ENCODE results near the gene RASSF10.

The RASSF10 gene

DNA sequence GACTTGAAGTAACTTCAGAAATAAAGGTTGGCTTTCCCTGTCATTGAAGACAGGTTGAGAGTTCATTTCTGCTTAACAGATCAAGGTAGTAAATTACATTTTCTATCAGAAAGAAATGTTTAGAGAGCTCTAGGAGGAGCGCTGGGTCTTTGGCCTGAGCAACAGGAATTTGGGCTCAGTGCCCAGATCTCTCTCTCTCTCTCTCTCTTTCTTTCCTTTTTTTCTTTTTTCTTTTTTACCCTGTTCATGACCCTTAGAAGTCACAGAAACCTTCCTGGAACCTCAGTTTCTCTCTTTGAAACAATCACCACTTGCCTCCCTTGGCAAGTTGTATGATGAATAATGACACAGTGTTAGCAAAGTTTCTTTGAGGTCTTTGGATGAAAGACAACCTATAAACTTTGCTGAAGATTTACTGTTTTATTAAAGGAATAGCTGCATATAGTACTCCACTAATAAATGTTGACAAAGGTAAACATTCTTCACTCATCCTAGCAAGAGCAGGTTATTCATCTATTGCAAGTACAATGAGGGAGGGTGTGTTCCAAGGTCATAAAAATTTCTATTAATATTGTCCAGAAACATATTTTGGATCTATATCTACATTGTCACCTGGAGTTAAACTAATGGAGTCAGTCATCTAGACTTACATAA is 35.5 kb upstream of the RASSF10 start:
- Histone ChIP-seq H3K27me3 (ENCODE audit: insufficient read depth, low read length) (peaks cover 65% of the 10 kb centered on the region), H3K4me1 (ENCODE audit: control insufficient read depth, insufficient read depth, low read length, unreplicated experiment) (no peaks in the 10 kb centered on the region)

DNA sequence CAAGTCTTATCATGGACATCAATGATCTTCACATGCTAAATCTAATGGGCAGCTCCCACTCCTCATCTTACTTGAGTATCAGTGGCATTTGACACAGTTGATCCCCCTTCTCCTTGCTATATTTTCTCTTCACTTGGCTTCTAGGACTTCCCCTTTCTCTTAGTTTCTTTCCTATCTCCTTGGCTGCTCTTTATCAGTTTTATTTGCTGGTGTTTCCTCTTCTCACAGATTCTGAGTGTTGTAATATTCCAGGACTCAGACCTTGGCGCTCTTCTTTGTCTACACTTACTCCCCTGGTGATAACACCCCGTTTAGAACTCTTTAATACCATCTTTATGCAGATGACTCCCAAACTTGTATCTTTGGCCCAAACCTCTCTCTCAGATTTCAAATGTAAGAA is 33.9 kb upstream of the RASSF10 start:
- Histone ChIP-seq H3K4me3 (ENCODE audit: low read depth, low read length) (no peak overlapping the region), H3K27me3 (ENCODE audit: insufficient read depth, low read length) (peaks cover 74% of the 10 kb centered on the region), H3K79me2 (ENCODE audit: control insufficient read depth, insufficient read depth, low read length, unreplicated experiment) (no peaks in the 10 kb centered on the region), H2AFZ (ENCODE audit: low read length, unreplicated experiment) (no peak overlapping the region), H3K4me1 (ENCODE audit: control insufficient read depth, insufficient read depth, low read length, unreplicated experiment) (no peaks in the 10 kb centered on the region), H3K36me3 (ENCODE audit: insufficient read depth, low read length) (no peaks in the 10 kb centered on the region), H3K27ac (ENCODE audit: low read depth, low read length) (no peak overlapping the region)

More for the DNA sequence above, 35.5 kb upstream of the RASSF10 start:
- H3K4me3 ChIP-seq (ENCODE audit: low read depth, low read length) = no peak overlapping the region
- no peak overlapping the region for H2AFZ ChIP-seq (ENCODE audit: low read length, unreplicated experiment)
- no peak overlapping the region for H3K27ac ChIP-seq (ENCODE audit: low read depth, low read length)
- H3K36me3 ChIP-seq (ENCODE audit: insufficient read depth, low read length) = no peaks in the 10 kb centered on the region
- H3K79me2 ChIP-seq (ENCODE audit: control insufficient read depth, insufficient read depth, low read length, unreplicated experiment) = no peaks in the 10 kb centered on the region

DNA sequence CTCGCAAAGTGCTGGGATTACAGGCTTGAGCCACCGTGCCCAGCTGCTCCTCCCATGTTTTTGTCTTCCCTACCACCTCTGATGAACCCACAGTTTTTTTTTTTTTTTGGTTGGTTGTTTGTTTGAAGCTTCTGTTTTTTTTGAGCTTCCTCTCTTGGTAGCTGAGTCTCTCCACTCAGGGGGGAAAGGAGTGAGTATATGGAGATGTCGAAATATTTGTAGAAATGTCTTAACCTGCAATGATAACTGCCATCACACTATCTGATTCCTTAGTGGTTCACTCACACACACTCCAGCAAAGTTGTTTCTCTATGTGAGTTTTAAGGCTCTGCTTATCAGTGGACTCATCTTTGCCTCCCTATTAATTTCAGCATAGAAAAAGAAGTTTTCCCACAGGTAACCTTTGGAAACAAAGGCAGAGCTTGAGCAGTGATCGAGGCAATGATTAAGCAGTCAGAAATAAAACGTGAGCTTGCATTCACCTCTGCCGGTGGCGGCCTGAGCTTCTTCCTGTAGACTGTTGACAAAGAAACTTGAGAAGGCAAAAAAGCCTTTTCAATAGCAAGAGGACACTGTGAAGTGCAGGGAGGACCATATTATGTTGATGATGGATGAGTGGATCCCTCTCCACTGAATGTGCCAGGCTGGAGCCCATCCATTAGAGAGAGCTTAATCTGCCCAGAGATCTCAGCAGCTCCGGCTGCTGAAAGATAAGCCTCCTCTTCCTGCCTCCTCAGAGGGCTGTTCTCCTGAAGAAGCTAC is 29.0 kb upstream of the RASSF10 start:
- no peaks in the 10 kb centered on the region for H3K4me1 ChIP-seq (ENCODE audit: control insufficient read depth, insufficient read depth, low read length, unreplicated experiment)
- H3K36me3 ChIP-seq (ENCODE audit: insufficient read depth, low read length) = no peaks in the 10 kb centered on the region
- H2AFZ ChIP-seq (ENCODE audit: low read length, unreplicated experiment) = no peak overlapping the region
- H3K4me3 ChIP-seq (ENCODE audit: low read depth, low read length) = no peak overlapping the region
- peaks cover 76% of the 10 kb centered on the region for H3K27me3 ChIP-seq (ENCODE audit: insufficient read depth, low read length)
- H3K79me2 ChIP-seq (ENCODE audit: control insufficient read depth, insufficient read depth, low read length, unreplicated experiment) = no peaks in the 10 kb centered on the region
- H3K27ac ChIP-seq (ENCODE audit: low read depth, low read length) = no peak overlapping the region

DNA sequence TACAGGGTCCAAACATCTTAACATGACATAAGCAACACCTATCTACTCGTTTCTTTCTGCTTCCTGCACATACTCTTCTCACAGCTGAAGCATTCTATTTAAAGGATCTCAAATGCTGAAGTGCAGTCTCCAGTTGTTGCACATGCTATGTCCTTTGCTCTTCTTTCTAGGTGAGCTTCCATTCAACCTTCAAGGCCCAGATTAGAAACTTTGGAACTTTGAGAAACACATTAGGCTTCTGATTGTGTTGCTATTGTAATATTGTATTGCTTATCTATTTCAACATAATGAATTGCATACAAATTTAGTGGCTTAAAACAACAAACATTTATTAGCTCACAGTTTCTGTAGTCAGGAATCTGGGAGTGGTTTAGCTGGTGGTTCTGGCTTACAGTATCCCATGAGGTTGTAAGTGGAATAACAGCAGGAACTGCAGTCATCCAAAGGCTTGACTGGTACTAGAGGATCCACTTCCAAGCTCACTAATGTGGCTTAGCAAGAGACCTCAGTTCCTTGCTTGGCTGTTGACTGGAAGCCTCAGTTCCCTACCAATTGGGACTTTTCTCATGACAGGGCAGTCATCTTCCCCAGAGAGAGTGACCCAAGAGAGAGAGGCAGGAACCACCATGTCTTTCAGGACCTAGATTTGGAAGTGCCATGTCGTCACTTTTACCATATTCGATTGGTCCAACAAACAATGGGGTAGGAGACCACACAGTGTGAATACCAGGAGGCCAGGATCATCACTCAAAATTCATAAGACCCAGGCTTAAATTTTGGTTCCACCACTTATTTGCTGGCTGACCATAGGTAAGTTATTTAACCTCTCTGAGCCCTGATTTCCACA is 27.2 kb upstream of the RASSF10 start:
- Histone ChIP-seq H3K4me3 (ENCODE audit: low read depth, low read length) (no peak overlapping the region), H3K27me3 (ENCODE audit: insufficient read depth, low read length) (peaks cover 75% of the 10 kb centered on the region), H3K4me1 (ENCODE audit: control insufficient read depth, insufficient read depth, low read length, unreplicated experiment) (no peaks in the 10 kb centered on the region), H3K79me2 (ENCODE audit: control insufficient read depth, insufficient read depth, low read length, unreplicated experiment) (no peaks in the 10 kb centered on the region), H2AFZ (ENCODE audit: low read length, unreplicated experiment) (no peak overlapping the region), H3K27ac (ENCODE audit: low read depth, low read length) (no peak overlapping the region), H3K36me3 (ENCODE audit: insufficient read depth, low read length) (no peaks in the 10 kb centered on the region)

- no peaks in the 10 kb centered on the region for H3K4me1 ChIP-seq (ENCODE audit: control insufficient read depth, insufficient read depth, low read length, unreplicated experiment)
- no peaks in the 10 kb centered on the region for H3K36me3 ChIP-seq (ENCODE audit: insufficient read depth, low read length)
- H3K4me3 ChIP-seq (ENCODE audit: low read depth, low read length) = no peak overlapping the region
- no peak overlapping the region for H2AFZ ChIP-seq (ENCODE audit: low read length, unreplicated experiment)
- H3K79me2 ChIP-seq (ENCODE audit: control insufficient read depth, insufficient read depth, low read length, unreplicated experiment) = no peaks in the 10 kb centered on the region
- H3K27ac ChIP-seq (ENCODE audit: low read depth, low read length) = no peak overlapping the region
- peaks cover 67% of the 10 kb centered on the region for H3K27me3 ChIP-seq (ENCODE audit: insufficient read depth, low read length)
These were observed 25.8 kb upstream of the RASSF10 start for GRCh38 chr11:12983336-12983735.

DNA sequence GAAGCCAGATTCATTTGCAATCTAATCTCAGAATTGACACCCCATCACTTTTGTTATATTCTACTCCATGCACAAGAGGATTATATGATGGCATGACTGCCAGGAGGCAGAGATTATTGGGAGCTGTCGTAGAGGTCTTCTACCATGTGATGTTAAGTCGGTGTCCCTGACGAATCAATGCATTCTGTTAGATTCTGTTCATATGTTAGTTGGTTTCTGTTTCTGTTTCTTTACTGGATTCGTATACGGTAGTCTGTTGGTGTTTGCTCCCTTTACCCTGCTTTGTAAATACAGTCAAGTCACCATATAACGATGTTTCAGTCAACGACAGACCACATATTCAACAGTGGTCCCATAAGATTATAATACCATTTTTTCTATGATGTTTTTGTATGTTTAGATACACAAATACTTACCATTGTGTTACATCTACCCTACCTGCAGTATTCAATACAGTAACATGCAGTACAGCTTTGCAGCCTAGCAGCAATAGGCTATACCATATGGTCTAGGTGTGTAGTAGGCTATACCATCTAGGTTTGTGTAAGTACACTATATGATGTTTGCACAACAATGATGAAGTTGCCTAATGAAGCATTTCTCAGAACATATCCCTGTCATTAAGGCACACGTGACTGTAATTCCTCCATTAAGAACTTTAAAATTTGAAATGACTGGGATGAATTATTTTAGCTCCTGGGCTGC is 22.8 kb upstream of the RASSF10 start:
- H3K79me2 ChIP-seq (ENCODE audit: control insufficient read depth, insufficient read depth, low read length, unreplicated experiment) = no peaks in the 10 kb centered on the region
- H2AFZ ChIP-seq (ENCODE audit: low read length, unreplicated experiment) = peak overlapping the region; percentile 78
- H3K27me3 ChIP-seq (ENCODE audit: insufficient read depth, low read length) = peaks cover 65% of the 10 kb centered on the region
- no peaks in the 10 kb centered on the region for H3K36me3 ChIP-seq (ENCODE audit: insufficient read depth, low read length)
- H3K4me3 ChIP-seq (ENCODE audit: low read depth, low read length) = peak overlapping the region; percentile 56; the same call in 1 of the 2 replicates
- no peaks in the 10 kb centered on the region for H3K4me1 ChIP-seq (ENCODE audit: control insufficient read depth, insufficient read depth, low read length, unreplicated experiment)
- no peak overlapping the region for H3K27ac ChIP-seq (ENCODE audit: low read depth, low read length)

DNA sequence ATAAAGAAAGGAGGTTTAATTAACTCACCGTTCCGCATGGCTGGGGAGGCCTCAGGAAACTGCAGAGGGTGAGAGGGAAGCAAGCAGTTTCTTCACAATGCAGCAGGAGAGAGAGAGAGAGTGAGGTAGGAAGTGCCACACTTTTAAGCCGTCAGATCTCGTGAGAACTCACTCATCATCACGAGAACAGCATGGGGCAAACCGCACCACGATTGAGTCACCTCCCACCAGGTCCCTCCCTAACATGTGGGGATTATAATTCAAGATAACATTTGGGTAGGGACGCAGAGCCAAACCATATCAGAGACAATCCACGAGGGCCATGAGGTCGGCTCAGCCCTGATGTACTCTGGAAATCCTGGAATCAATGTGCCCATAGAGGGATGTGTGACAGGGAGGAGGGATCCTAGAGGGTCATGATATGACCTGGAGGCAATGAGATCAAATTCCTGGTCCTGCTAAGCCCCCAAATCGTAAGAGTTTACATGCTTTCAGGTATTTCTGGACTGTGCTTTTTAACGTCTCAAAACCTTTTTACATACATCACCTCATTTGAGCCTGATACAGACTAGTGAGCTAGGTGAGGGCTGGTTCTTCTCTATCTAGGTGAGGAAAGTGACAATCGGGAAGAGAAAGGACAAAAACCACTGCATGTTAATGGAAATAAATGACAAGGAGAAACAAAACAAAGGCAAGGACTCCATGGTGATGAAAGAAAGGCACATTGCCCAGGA is 19.5 kb upstream of the RASSF10 start:
- no peaks in the 10 kb centered on the region for H3K4me1 ChIP-seq (ENCODE audit: control insufficient read depth, insufficient read depth, low read length, unreplicated experiment)
- H3K36me3 ChIP-seq (ENCODE audit: insufficient read depth, low read length) = no peaks in the 10 kb centered on the region
- no peak overlapping the region for H3K27ac ChIP-seq (ENCODE audit: low read depth, low read length)
- peaks cover 69% of the 10 kb centered on the region for H3K27me3 ChIP-seq (ENCODE audit: insufficient read depth, low read length)
- H2AFZ ChIP-seq (ENCODE audit: low read length, unreplicated experiment) = no peak overlapping the region
- H3K79me2 ChIP-seq (ENCODE audit: control insufficient read depth, insufficient read depth, low read length, unreplicated experiment) = no peaks in the 10 kb centered on the region
- no peak overlapping the region for H3K4me3 ChIP-seq (ENCODE audit: low read depth, low read length)

DNA sequence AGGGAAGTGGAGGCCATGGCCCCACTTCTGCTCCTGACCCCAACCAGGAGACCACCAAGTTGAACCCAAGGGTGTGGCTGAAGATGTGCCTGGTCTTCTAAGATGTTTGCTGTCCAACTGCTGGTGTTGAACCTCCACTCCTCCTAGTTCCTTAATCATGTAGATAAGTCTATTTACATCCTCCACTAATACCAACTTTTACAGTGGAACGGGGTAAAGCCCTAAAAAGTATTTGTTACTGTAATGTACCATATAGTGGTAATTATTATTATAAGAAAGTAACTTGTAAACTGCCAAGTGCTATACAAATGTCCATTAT is 19.0 kb upstream of the RASSF10 start:
- Histone ChIP-seq H3K4me1 (ENCODE audit: control insufficient read depth, insufficient read depth, low read length, unreplicated experiment) (no peaks in the 10 kb centered on the region), H3K27me3 (ENCODE audit: insufficient read depth, low read length) (peaks cover 64% of the 10 kb centered on the region), H2AFZ (ENCODE audit: low read length, unreplicated experiment) (no peak overlapping the region), H3K4me3 (ENCODE audit: low read depth, low read length) (no peak overlapping the region), H3K36me3 (ENCODE audit: insufficient read depth, low read length) (no peaks in the 10 kb centered on the region), H3K79me2 (ENCODE audit: control insufficient read depth, insufficient read depth, low read length, unreplicated experiment) (no peaks in the 10 kb centered on the region), H3K27ac (ENCODE audit: low read depth, low read length) (no peak overlapping the region)

DNA sequence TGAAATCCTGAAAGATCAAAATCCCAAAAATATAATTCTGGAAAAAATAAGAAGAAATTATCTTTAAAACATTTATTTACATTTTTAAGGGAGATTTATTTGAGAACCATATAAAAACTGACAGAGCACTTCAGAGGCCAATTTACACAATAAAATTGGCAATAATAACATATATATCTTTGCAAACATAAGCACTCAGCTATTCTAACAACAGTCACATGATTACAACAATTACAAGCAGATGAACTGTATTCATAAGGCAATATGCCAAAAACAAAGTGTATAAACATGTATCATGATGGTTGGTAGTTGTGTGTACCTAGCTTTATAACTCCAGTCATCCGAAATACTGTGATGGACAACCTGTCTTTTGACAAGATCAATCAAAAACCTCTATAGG is 17.7 kb upstream of the RASSF10 start:
- no peak overlapping the region for H2AFZ ChIP-seq (ENCODE audit: low read length, unreplicated experiment)
- H3K4me1 ChIP-seq (ENCODE audit: control insufficient read depth, insufficient read depth, low read length, unreplicated experiment) = no peaks in the 10 kb centered on the region
- no peaks in the 10 kb centered on the region for H3K36me3 ChIP-seq (ENCODE audit: insufficient read depth, low read length)
- H3K27me3 ChIP-seq (ENCODE audit: insufficient read depth, low read length) = peaks cover 58% of the 10 kb centered on the region
- no peaks in the 10 kb centered on the region for H3K79me2 ChIP-seq (ENCODE audit: control insufficient read depth, insufficient read depth, low read length, unreplicated experiment)
- H3K27ac ChIP-seq (ENCODE audit: low read depth, low read length) = no peak overlapping the region
- no peak overlapping the region for H3K4me3 ChIP-seq (ENCODE audit: low read depth, low read length)

- H3K4me1 ChIP-seq (ENCODE audit: control insufficient read depth, insufficient read depth, low read length, unreplicated experiment) = no peaks in the 10 kb centered on the region
These were observed 15.5 kb upstream of the RASSF10 start for GRCh38 chr11:12993626-12994025.

More at GRCh38 chr11:12993626-12994025, 15.5 kb upstream of the RASSF10 start:
- Histone ChIP-seq H2AFZ (ENCODE audit: low read length, unreplicated experiment) (no peak overlapping the region), H3K27me3 (ENCODE audit: insufficient read depth, low read length) (peaks cover 68% of the 10 kb centered on the region), H3K79me2 (ENCODE audit: control insufficient read depth, insufficient read depth, low read length, unreplicated experiment) (no peaks in the 10 kb centered on the region), H3K4me3 (ENCODE audit: low read depth, low read length) (no peak overlapping the region), H3K36me3 (ENCODE audit: insufficient read depth, low read length) (no peaks in the 10 kb centered on the region), H3K27ac (ENCODE audit: low read depth, low read length) (no peak overlapping the region)
